Mesendoderm (in vitro differentiated cells): Measurements from ENCODE around the gene KCNQ5.

Experiments used
- DNase-seq: peaks from one replicate; pipeline ENCODE4 v3.0.0; 2013
- H2AK5ac ChIP-seq: 2 replicates; pipeline ENCODE4 v1.6.1; 2013; ENCODE audit warnings: low read length, inconsistent platforms
- H2BK120ac ChIP-seq: 2 replicates; pipeline ENCODE4 v1.6.1; 2013; ENCODE audit warnings: low read depth, mild to moderate bottlenecking, low read length, moderate library complexity, mixed read lengths
- H2BK15ac ChIP-seq: replicated peaks from 2 replicates; pipeline ENCODE4 v1.6.1; 2013; ENCODE audit warnings: low read depth, mild to moderate bottlenecking, moderate library complexity
- H2BK5ac ChIP-seq: 2 replicates; pipeline ENCODE4 v1.6.1; 2013; ENCODE audit warnings: low read length, inconsistent platforms
- H3K18ac ChIP-seq: 2 replicates; pipeline ENCODE4 v1.6.1; 2013; ENCODE audit warnings: mild to moderate bottlenecking, low read length, mixed read lengths
- H3K23ac ChIP-seq: one replicate; pipeline ENCODE4 v1.6.1; 2013; ENCODE audit warnings: low read length
- H3K27ac ChIP-seq: 2 replicates; pipeline ENCODE4 v1.5.1; 2013; ENCODE audit warnings: low read depth, mild to moderate bottlenecking, inconsistent platforms, low read length, moderate library complexity
- H3K27me3 ChIP-seq: 2 replicates; pipeline ENCODE4 v1.6.1; 2013; ENCODE audit warnings: low read length, control low read depth, mild to moderate bottlenecking, inconsistent platforms; ENCODE audit not compliant: insufficient read depth, poor library complexity
- H3K36me3 ChIP-seq: 2 replicates; pipeline ENCODE4 v1.6.1; 2013; ENCODE audit warnings: low read length, inconsistent platforms; ENCODE audit not compliant: control insufficient read depth, insufficient read depth
- H3K4ac ChIP-seq: one replicate; pipeline ENCODE4 v1.6.1; 2013; ENCODE audit warnings: low read depth, mild to moderate bottlenecking, low read length, moderate library complexity
- H3K4me1 ChIP-seq: 2 replicates; pipeline ENCODE4 v1.6.1; 2013; ENCODE audit warnings: low read depth, low read length, inconsistent platforms; ENCODE audit not compliant: control insufficient read depth
- H3K4me2 ChIP-seq: 2 replicates; pipeline ENCODE4 v1.6.1; 2013; ENCODE audit warnings: low read length
- H3K4me3 ChIP-seq: 2 replicates; pipeline ENCODE4 v1.5.1; 2013; ENCODE audit warnings: mild to moderate bottlenecking, low read length
- H3K56ac ChIP-seq: one replicate; pipeline ENCODE4 v1.6.1; 2013; ENCODE audit warnings: low read length
- H3K79me1 ChIP-seq: 2 replicates; pipeline ENCODE4 v1.6.1; 2013; ENCODE audit warnings: low read length, inconsistent platforms
- H3K79me2 ChIP-seq: 2 replicates; pipeline ENCODE4 v1.6.1; 2013; ENCODE audit warnings: mild to moderate bottlenecking, low read length; ENCODE audit not compliant: control insufficient read depth, insufficient read depth
- H3K9ac ChIP-seq: 2 replicates; pipeline ENCODE4 v1.6.1; 2013; ENCODE audit warnings: low read length, inconsistent platforms
- H4K5ac ChIP-seq: one replicate; pipeline ENCODE4 v1.6.1; 2013; ENCODE audit warnings: low read length
- H4K8ac ChIP-seq: one replicate; pipeline ENCODE4 v1.6.1; 2013; ENCODE audit warnings: low read depth, mild to moderate bottlenecking, control low read depth, low read length, moderate library complexity
- WGBS: extraction: QIAGEN DNeasy Blood & Tissue Kit; methylation state at CpG from one replicate; pipeline ENCODE4 v1.1.7; 2013; ENCODE audit warnings: low lambda C conversion rate, missing lambda C conversion rate; ENCODE audit not compliant: insufficient coverage; ENCODE audit errors: extremely low coverage; 5-methylcytosine and 5-hydroxymethylcytosine counted together

Gene KCNQ5

GRCh38 chr6:73004861-73005260, 383.0 kb downstream of the KCNQ5 start:
- Histone ChIP-seq H3K4me2 (no peak overlapping the region), H3K56ac (no peak overlapping the region), H2BK120ac (no peak overlapping the region), H3K4ac (no peak overlapping the region), H3K4me3 (no peak overlapping the region), H3K18ac (no peak overlapping the region), H3K27me3 (no peaks in the 10 kb centered on the region), H3K79me2 (no peaks in the 10 kb centered on the region), H3K23ac (no peak overlapping the region), H3K79me1 (no peaks in the 10 kb centered on the region), H3K9ac (no peak overlapping the region), H2AK5ac (no peak overlapping the region), H4K8ac (no peak overlapping the region), H2BK5ac (no peak overlapping the region), H3K4me1 (no peaks in the 10 kb centered on the region), H3K27ac (no peak overlapping the region), H2BK15ac (no peak overlapping the region), H3K36me3 (no peaks in the 10 kb centered on the region), H4K5ac (no peak overlapping the region)
- WGBS: no CpG with 5 or more reads among the region's 2 CpGs
- no peak for DNase-seq

- Histone ChIP-seq H4K8ac (no peak overlapping the region), H3K36me3 (no peaks in the 10 kb centered on the region), H3K79me2 (no peaks in the 10 kb centered on the region), H3K27me3 (no peaks in the 10 kb centered on the region), H3K4me2 (no peak overlapping the region), H3K56ac (no peak overlapping the region), H3K9ac (no peak overlapping the region), H2AK5ac (no peak overlapping the region), H3K4ac (no peak overlapping the region), H3K4me3 (no peak overlapping the region), H3K79me1 (no peaks in the 10 kb centered on the region), H3K23ac (no peak overlapping the region), H3K18ac (no peak overlapping the region), H3K27ac (no peak overlapping the region), H2BK120ac (no peak overlapping the region), H2BK5ac (no peak overlapping the region), H2BK15ac (no peak overlapping the region), H3K4me1 (no peaks in the 10 kb centered on the region), H4K5ac (no peak overlapping the region)
- DNase-seq: no peak
- WGBS: no CpG with 5 or more reads among the region's 2 CpGs
These were observed 384.3 kb downstream of the KCNQ5 start for GRCh38 chr6:73006146-73006545.

GRCh38 chr6:73011945-73012344, 390.1 kb downstream of the KCNQ5 start:
- no peak overlapping the region for H3K4ac ChIP-seq
- no peaks in the 10 kb centered on the region for H3K4me1 ChIP-seq
- H3K36me3 ChIP-seq: no peaks in the 10 kb centered on the region
- H3K79me2 ChIP-seq: no peaks in the 10 kb centered on the region
- no CpG with 5 or more reads among the region's 3 CpGs for WGBS
- no peak overlapping the region for H4K8ac ChIP-seq
- H3K23ac ChIP-seq: no peak overlapping the region
- no peak overlapping the region for H3K56ac ChIP-seq
- no peak overlapping the region for H2AK5ac ChIP-seq
- H4K5ac ChIP-seq: no peak overlapping the region
- no peak overlapping the region for H3K27ac ChIP-seq
- no peak overlapping the region for H3K4me2 ChIP-seq
- H2BK15ac ChIP-seq: no peak overlapping the region
- no peak for DNase-seq
- H3K27me3 ChIP-seq: no peaks in the 10 kb centered on the region
- no peak overlapping the region for H3K9ac ChIP-seq
- H3K18ac ChIP-seq: no peak overlapping the region
- no peaks in the 10 kb centered on the region for H3K79me1 ChIP-seq
- H2BK5ac ChIP-seq: no peak overlapping the region
- H3K4me3 ChIP-seq: no peak overlapping the region
- no peak overlapping the region for H2BK120ac ChIP-seq

GRCh38 chr6:73017476-73017875, 395.6 kb downstream of the KCNQ5 start:
- H2AK5ac ChIP-seq: no peak overlapping the region
- DNase-seq: no peak
- H3K36me3 ChIP-seq: no peaks in the 10 kb centered on the region
- no peak overlapping the region for H3K9ac ChIP-seq
- no peak overlapping the region for H3K23ac ChIP-seq
- H3K79me1 ChIP-seq: no peaks in the 10 kb centered on the region
- H2BK15ac ChIP-seq: no peak overlapping the region
- WGBS: no CpG with 5 or more reads among the region's 2 CpGs
- no peak overlapping the region for H3K56ac ChIP-seq
- no peak overlapping the region for H3K27ac ChIP-seq
- H4K8ac ChIP-seq: no peak overlapping the region
- no peaks in the 10 kb centered on the region for H3K4me1 ChIP-seq
- no peak overlapping the region for H2BK5ac ChIP-seq
- H3K27me3 ChIP-seq: no peaks in the 10 kb centered on the region
- no peak overlapping the region for H3K18ac ChIP-seq
- no peak overlapping the region for H3K4ac ChIP-seq
- H3K4me3 ChIP-seq: no peak overlapping the region
- no peak overlapping the region for H3K4me2 ChIP-seq
- no peaks in the 10 kb centered on the region for H3K79me2 ChIP-seq
- H2BK120ac ChIP-seq: no peak overlapping the region
- no peak overlapping the region for H4K5ac ChIP-seq

DNA sequence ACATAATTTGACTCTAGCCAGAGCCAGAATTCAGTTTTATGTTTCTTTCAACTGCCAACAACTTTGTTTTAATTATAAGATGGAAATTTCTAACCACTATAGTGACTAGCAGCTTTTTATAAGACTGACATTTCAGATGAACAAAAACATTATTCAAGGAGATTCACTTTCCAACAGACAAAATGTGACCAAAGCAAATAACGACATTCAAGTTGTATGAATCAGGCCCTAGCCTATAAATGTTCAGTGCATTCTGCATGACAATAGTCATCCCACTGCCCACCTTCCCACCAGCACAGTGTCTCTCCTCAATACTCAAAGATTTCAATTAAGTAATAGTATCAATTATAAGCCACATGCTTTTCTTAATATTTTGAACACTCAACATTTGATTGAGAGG, 402.7 kb downstream of the KCNQ5 start:
- no peak overlapping the region for H4K8ac ChIP-seq
- H2AK5ac ChIP-seq: no peak overlapping the region
- H2BK120ac ChIP-seq: no peak overlapping the region
- H3K79me1 ChIP-seq: no peaks in the 10 kb centered on the region
- H2BK5ac ChIP-seq: no peak overlapping the region
- H3K27ac ChIP-seq: no peak overlapping the region
- no peak overlapping the region for H4K5ac ChIP-seq
- WGBS: no CpG with 5 or more reads among the region's 1 CpG
- peaks cover 2% of the 10 kb centered on the region for H3K4me1 ChIP-seq
- H3K4me2 ChIP-seq: no peak overlapping the region
- no peaks in the 10 kb centered on the region for H3K36me3 ChIP-seq
- DNase-seq: no peak
- H3K4me3 ChIP-seq: no peak overlapping the region
- no peak overlapping the region for H2BK15ac ChIP-seq
- H3K4ac ChIP-seq: no peak overlapping the region
- H3K56ac ChIP-seq: no peak overlapping the region
- no peak overlapping the region for H3K18ac ChIP-seq
- H3K9ac ChIP-seq: no peak overlapping the region
- no peak overlapping the region for H3K23ac ChIP-seq
- H3K79me2 ChIP-seq: no peaks in the 10 kb centered on the region
- no peaks in the 10 kb centered on the region for H3K27me3 ChIP-seq

- Histone ChIP-seq H3K4me3 (no peak overlapping the region), H3K36me3 (no peaks in the 10 kb centered on the region), H3K18ac (no peak overlapping the region), H3K79me1 (no peaks in the 10 kb centered on the region), H3K9ac (no peak overlapping the region), H2AK5ac (no peak overlapping the region), H3K27me3 (no peaks in the 10 kb centered on the region), H2BK120ac (no peak overlapping the region), H2BK15ac (no peak overlapping the region), H4K5ac (no peak overlapping the region), H3K27ac (no peak overlapping the region), H3K4me1 (peaks cover 2% of the 10 kb centered on the region), H3K23ac (no peak overlapping the region), H3K4me2 (no peak overlapping the region), H3K79me2 (no peaks in the 10 kb centered on the region), H3K56ac (no peak overlapping the region), H4K8ac (no peak overlapping the region), H2BK5ac (no peak overlapping the region), H3K4ac (no peak overlapping the region)
- no peak for DNase-seq
These were observed 405.8 kb downstream of the KCNQ5 start for GRCh38 chr6:73027691-73028090.
